Skeletal muscle satellite cell (primary cell): Measurements from ENCODE around the gene LRIF1.

ENCODE experiments used
- H3K27me3 ChIP-seq: 2 replicates; pipeline ENCODE4 v1.7.0; 2013; ENCODE audit warnings: low read length; ENCODE audit not compliant: control insufficient read depth, insufficient read depth
- H3K36me3 ChIP-seq: 2 replicates; pipeline ENCODE4 v1.7.0; 2013; ENCODE audit warnings: mild to moderate bottlenecking, control low read depth, low read length; ENCODE audit not compliant: insufficient read depth
- H3K4me1 ChIP-seq: 2 replicates; pipeline ENCODE4 v1.7.0; 2013; ENCODE audit warnings: low read length; ENCODE audit not compliant: control insufficient read depth, insufficient read depth
- H3K4me2 ChIP-seq: 2 replicates; pipeline ENCODE4 v1.7.0; 2013; ENCODE audit warnings: mild to moderate bottlenecking, low read length
- H3K4me3 ChIP-seq: 2 replicates; pipeline ENCODE4 v1.7.0; 2013; ENCODE audit warnings: low read length
- H3K9ac ChIP-seq: 2 replicates; pipeline ENCODE4 v1.7.0; 2013; ENCODE audit warnings: mild to moderate bottlenecking, low read depth, low read length, moderate library complexity
- H3K9me3 ChIP-seq: replicated peaks from 2 replicates; pipeline ENCODE4 v1.7.0; 2013; ENCODE audit warnings: mild to moderate bottlenecking, control low read depth, low read length

Gene LRIF1

DNA sequence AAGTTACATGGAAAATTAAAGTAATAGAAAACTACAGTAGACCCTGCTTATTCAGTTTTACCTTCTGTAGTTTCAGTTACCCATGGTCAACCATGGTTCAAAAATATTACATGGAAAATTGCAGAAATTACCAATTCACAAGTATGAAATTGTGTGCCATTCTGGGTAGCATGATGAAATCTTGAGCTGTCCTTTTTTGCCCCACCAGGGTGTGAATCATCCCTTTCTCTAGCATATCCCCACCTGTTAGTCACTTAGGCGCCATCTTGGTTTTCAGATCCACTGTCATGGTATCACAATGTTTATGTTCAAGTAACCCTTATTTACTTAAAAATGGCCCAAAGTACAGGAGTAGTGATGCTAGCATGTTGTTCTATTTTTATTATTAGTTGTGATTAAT is 3.5 kb upstream of the LRIF1 start:
- Histone ChIP-seq H3K4me3 (no peak overlapping the region), H3K27me3 (no peaks in the 10 kb centered on the region), H3K9me3 (no peaks in the 10 kb centered on the region)

DNA sequence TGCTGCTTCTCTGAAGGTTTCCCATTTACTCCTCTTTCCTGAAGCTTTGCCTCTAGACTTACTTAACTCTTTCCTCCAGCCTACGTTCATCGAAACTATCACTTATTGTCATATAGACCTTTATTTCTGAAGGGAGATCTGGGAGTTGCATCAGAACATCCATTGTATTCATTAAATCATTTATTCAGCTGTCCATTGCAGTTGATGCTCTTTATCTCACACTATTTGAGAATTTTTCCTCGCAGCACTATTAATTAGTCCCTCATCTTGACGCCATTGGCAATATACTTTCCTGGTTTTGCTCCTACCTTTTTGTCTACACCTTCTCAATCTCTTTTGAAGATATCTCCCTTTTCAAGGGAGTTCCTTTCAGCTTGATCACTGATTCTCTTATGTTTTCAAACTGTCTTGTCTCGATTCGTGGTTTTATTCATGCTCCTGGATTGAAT is 757 bp upstream of the LRIF1 start:
- peaks cover 9% of the 10 kb centered on the region for H3K4me1 ChIP-seq
- H3K9me3 ChIP-seq: no peaks in the 10 kb centered on the region
- peak overlapping the region; percentile 94 for H3K4me3 ChIP-seq
- H3K9ac ChIP-seq: peak overlapping the region; percentile 25
- peak overlapping the region; percentile 93 for H3K4me2 ChIP-seq
- H3K36me3 ChIP-seq: no peaks in the 10 kb centered on the region
- H3K27me3 ChIP-seq: no peaks in the 10 kb centered on the region

More for the DNA sequence above, 3.5 kb upstream of the LRIF1 start:
- Histone ChIP-seq H3K9ac (no peak overlapping the region), H3K36me3 (no peaks in the 10 kb centered on the region), H3K4me1 (peaks cover 6% of the 10 kb centered on the region), H3K4me2 (no peak overlapping the region)

DNA sequence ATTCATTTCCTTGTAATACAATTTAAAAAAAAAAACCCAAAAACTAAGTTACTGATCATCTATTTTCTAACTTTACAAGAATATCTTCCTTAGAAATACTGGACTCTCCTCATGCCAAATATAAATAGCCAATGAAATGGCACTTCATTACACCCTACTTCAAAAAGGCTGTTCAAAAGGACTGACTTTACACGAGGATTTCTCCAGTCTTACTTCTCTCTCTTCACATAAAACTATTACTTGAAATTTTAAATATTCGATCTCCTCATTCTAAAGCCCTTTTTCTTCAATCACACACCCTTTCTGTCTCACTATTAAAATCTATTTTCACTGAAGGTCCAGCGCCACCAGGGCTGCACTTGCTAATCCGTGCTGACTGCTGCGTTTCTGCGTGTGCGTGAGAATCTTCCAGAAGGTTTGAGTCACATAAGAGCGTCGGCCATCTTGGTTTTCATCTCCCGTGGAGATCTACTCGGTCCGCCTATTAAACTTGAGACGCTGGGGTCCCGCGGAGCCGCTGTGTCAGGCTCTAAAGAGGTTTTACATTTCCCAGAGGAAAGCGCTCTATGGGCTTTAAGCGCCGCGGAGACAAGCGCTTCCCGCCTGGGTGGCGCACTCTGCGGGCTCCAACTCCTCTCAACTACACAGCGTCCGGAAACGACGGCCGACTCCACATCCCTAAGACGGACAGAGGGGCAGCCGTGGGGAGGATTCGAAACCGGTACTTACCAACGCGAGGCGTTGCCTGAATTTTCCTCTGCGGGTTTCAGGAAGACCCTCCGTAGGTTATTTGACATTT is 631 bp downstream of the LRIF1 start:
- no peaks in the 10 kb centered on the region for H3K9me3 ChIP-seq

DNA sequence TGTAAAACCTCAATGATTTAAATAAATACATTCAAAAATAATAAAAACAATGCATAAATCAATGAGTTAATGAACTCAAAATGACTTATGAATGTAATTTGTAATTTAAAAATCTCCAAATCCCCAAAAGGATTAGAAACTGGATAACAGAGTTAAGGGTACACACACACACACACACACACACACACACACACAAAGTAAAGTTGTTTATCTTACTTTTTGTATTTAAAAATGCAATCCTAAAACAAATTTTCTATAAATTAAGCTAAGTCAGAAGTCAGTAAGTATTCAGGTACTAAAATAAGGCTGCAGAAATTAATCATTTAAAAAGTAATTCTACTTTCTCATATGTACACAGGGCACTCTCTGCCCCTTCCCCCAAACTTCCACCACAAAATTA is 1.8 kb downstream of the LRIF1 start:
- no peaks in the 10 kb centered on the region for H3K9me3 ChIP-seq

More for the DNA sequence above, 631 bp downstream of the LRIF1 start:
- peak overlapping the region; percentile 93 for H3K4me2 ChIP-seq
- H3K4me3 ChIP-seq: peak overlapping the region; percentile 94
- no peaks in the 10 kb centered on the region for H3K27me3 ChIP-seq
- H3K4me1 ChIP-seq: peaks cover 9% of the 10 kb centered on the region
- peak overlapping the region; percentile 96 for H3K9ac ChIP-seq
- no peaks in the 10 kb centered on the region for H3K36me3 ChIP-seq

DNA sequence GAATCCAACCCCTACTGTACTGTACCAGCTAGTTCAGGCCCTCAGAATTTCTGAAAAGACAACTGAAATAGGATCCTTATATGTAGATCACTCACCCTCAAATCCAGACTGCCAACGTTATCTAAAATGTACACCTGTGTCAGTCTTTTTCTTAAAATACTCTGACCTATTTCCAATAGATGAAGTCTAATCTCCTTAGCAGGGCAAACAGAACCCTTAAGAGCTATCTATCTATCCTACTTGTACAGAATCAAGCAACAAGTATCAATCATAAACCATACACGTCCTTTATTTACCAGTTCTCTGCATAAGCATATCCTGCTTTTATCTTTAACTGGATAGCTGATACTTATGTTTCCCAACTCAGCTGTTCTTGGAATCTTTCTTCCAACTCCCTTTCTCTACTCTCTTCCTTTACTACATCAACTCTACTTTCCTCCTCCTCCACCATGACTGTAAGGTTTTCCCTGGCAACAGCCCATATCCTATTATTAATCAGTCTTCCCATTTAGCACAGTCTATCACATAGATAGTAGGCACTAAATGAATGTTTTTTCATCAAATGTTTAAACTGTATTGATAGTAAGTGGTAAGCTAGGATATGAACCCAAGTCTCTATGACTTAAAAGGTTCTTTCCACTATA is 2.8 kb downstream of the LRIF1 start:
- peaks cover 9% of the 10 kb centered on the region for H3K4me1 ChIP-seq
- H3K9ac ChIP-seq: no peak overlapping the region
- peak overlapping the region; percentile 24 for H3K4me2 ChIP-seq
- H3K9me3 ChIP-seq: no peaks in the 10 kb centered on the region
- no peaks in the 10 kb centered on the region for H3K27me3 ChIP-seq
- no peak overlapping the region for H3K4me3 ChIP-seq
- H3K36me3 ChIP-seq: no peaks in the 10 kb centered on the region

More for the DNA sequence above, 1.8 kb downstream of the LRIF1 start:
- Histone ChIP-seq H3K9ac (no peak overlapping the region), H3K4me2 (peak overlapping the region; percentile 93), H3K4me1 (peaks cover 9% of the 10 kb centered on the region), H3K36me3 (no peaks in the 10 kb centered on the region), H3K27me3 (no peaks in the 10 kb centered on the region), H3K4me3 (peak overlapping the region; percentile 94)

DNA sequence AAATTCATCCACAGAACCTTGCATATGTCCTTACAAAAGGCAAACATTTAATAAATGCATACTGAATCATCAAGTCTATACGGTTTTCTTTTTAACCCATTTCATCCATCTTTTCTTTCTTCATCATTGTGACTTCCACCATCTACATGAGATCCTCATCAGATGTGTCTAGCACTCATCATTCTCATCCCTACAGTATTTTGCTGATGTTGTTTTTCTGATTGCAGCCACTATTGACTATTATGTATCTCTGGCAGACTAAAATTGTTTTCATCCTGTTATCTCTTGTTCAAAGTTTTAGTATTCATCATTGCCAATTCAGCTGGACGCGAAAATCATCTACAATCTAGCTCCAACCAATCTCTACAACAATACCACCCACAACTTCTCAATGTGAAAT is 5.9 kb downstream of the LRIF1 start:
- Histone ChIP-seq H3K36me3 (peaks cover 4% of the 10 kb centered on the region), H3K9ac (no peak overlapping the region), H3K4me3 (no peak overlapping the region), H3K4me1 (peaks cover 7% of the 10 kb centered on the region), H3K27me3 (no peaks in the 10 kb centered on the region), H3K4me2 (no peak overlapping the region), H3K9me3 (no peaks in the 10 kb centered on the region)

DNA sequence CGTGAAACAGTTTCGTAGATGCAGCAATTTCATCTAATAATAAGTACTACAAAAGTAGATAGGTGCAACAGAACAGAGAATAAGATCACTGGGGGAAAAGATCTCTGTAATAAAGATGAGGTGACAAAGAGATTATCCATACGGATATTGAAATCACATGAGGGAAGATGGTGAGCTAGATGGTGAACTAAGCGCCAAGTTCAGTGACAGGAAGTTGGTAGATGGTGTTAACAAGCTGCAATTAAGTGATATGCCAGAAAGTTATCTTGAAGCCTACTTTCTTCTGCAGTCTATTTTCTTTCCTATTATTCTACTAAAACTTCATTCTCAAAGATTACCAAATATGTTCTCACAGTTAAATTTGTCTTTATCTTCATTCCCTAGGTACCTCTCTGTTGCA is 7.1 kb downstream of the LRIF1 start:
- no peaks in the 10 kb centered on the region for H3K4me1 ChIP-seq
- no peaks in the 10 kb centered on the region for H3K27me3 ChIP-seq
- H3K9ac ChIP-seq: no peak overlapping the region
- H3K9me3 ChIP-seq: no peaks in the 10 kb centered on the region
- H3K36me3 ChIP-seq: peaks cover 10% of the 10 kb centered on the region
- no peak overlapping the region for H3K4me2 ChIP-seq
- no peak overlapping the region for H3K4me3 ChIP-seq

DNA sequence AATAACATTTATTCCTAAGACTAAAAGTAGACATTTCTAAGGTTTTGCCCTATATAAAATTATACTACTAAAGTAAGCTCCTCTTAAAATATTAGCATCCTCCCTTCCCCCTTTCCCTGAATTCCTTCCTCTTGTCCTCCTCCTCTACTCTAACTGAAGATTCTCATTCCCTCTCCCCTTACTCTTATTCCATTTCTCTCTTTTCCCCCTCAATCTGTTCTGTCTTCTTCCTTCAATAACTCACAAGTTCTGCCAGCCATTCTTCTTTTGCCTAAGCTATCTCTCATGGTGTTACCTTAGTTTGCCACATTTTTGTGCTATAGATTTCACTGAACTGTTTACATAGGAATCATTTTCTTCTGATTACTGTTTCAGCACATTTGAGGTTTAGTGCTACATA is 10.7 kb downstream of the LRIF1 start:
- H3K9me3 ChIP-seq: no peaks in the 10 kb centered on the region
- H3K4me2 ChIP-seq: no peak overlapping the region
- no peaks in the 10 kb centered on the region for H3K27me3 ChIP-seq
- peaks cover 5% of the 10 kb centered on the region for H3K4me1 ChIP-seq
- no peak overlapping the region for H3K9ac ChIP-seq
- peaks cover 23% of the 10 kb centered on the region for H3K36me3 ChIP-seq
- no peak overlapping the region for H3K4me3 ChIP-seq

DNA sequence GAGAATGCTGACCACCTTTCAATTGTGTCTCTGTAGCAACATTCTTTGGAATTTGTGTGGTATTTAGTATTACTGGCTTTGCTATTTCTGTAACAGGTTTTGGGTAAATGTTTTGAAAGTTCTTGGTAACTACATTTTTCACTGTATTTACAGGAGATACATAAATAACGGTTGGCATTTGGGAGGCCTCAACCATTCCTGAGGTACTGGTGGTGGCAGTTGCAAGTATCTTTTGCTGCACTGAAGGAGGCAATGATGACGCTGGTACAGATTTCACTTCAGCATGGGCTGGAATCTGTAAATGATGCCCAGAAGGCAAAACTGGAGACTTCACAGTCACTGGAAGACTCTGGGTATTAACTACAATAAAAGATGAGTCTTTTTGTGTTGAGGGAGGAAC is 11.7 kb downstream of the LRIF1 start:
- Histone ChIP-seq H3K36me3 (peaks cover 31% of the 10 kb centered on the region), H3K4me3 (no peak overlapping the region), H3K9ac (no peak overlapping the region), H3K4me1 (peaks cover 6% of the 10 kb centered on the region), H3K9me3 (no peaks in the 10 kb centered on the region), H3K27me3 (no peaks in the 10 kb centered on the region), H3K4me2 (no peak overlapping the region)

DNA sequence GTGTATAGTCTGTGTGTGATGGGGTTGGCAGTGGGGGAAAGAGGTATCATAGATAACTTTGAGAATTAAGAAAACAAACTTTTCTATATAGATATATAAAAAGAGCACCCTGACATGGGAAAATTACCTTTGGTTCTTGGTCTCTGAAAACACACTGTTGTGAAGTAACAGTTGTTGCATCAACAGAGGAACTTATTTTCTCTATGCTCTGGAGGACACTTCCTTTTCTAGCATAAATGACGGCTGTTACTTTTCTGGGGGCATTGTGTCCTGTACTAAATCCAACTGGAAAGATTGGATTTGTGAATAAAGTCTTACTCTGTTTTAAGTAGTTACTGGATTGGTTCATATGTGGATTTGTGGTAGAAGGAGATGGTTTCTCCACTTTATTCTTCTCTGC is 12.6 kb downstream of the LRIF1 start:
- Histone ChIP-seq H3K9me3 (no peaks in the 10 kb centered on the region), H3K4me2 (no peak overlapping the region), H3K9ac (no peak overlapping the region), H3K4me1 (peaks cover 6% of the 10 kb centered on the region), H3K4me3 (no peak overlapping the region), H3K36me3 (peaks cover 31% of the 10 kb centered on the region), H3K27me3 (no peaks in the 10 kb centered on the region)

DNA sequence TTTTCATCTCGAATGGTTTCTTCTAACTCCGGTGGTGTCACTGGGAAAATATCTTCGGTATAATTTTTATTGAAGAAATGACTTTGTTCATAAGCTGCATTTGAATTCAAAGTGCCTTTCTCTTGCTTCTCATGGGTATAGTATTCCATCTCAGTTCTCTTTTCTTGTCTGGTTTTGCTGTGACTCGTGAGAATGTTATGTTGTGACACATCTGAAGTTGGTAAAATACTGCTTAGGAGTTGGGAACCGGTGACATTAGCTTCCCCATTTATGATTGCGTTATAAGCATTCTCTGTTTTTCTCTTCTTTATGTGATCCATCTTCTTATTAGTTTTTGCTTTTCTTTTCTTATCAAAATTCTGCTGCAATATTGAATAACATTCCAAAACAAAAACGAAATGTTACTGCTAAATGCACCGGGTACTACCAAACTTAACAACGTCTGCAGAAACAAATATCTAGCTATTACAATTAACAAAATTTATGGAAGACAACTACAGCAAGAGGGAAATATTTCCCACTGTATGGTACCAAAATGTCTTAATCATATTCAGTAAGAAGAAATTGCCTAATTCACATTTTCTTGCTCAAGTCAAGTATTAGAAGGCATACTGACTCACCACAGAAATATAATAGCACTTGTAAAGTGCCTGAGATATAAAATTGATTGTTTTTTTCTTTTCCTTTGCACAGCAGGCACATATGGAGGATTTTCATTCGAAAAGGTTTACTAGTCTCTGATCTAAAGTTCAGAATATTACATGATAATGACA is 15.5 kb downstream of the LRIF1 start:
- peaks cover 32% of the 10 kb centered on the region for H3K36me3 ChIP-seq
- H3K4me1 ChIP-seq: peaks cover 6% of the 10 kb centered on the region
- H3K4me2 ChIP-seq: no peak overlapping the region
- H3K27me3 ChIP-seq: no peaks in the 10 kb centered on the region
- H3K9me3 ChIP-seq: no peaks in the 10 kb centered on the region
- no peak overlapping the region for H3K9ac ChIP-seq
- no peak overlapping the region for H3K4me3 ChIP-seq
